Thoracic aorta (tissue), 2 donors: ENCODE results near the gene FAM83F. TPM values are rescaled to one million over a fixed set of nuclear protein-coding genes. Genes with fewer than 3 reads are reported as not detected.
"Not testable (repeated sequence)": the region's sequence is repeated elsewhere in the genome, so short reads cannot be mapped to it uniquely, and the experiment has no call there.

Source experiments
- ATAC-seq: fragments of 150-250 bp; one replicate; pipeline ENCODE4 v1.8.0; 2017; ENCODE audit warnings: low read depth; ENCODE audit not compliant: insufficient number of reproducible peaks, low FRiP score
- DNase-seq: peaks from one replicate; pipeline ENCODE4 v3.0.0-alpha.2; 2020; ENCODE audit warnings: low spot score
- H3K27ac ChIP-seq, 2 donors: fragments of 200-600 bp; sonication (generic); 1 replicate in 1 of 2; 2 replicates in 1 of 2; pipeline ENCODE4 v1.5.1; 2016; ENCODE audit warnings: mild to moderate bottlenecking in 2 of 2, moderate library complexity in 2 of 2
- H3K27me3 ChIP-seq: fragments of 200-600 bp; sonication (generic); replicated peaks from 2 replicates; pipeline ENCODE4 v1.6.0; 2016; ENCODE audit warnings: mild to moderate bottlenecking; ENCODE audit not compliant: insufficient read depth
- H3K36me3 ChIP-seq: fragments of 200-600 bp; sonication (generic); one replicate; pipeline ENCODE4 v1.5.1; 2016
- H3K4me1 ChIP-seq, 2 donors: fragments of 200-600 bp; sonication (generic); 1 replicate in 1 of 2; 2 replicates in 1 of 2; pipeline versions ENCODE4 v1.5.1 to v1.6.0; 2016; ENCODE audit warnings: low read depth in 2 of 2, mild to moderate bottlenecking in 1 of 2; ENCODE audit not compliant: control insufficient read depth in 1 of 2
- H3K4me3 ChIP-seq: fragments of 200-600 bp; sonication (generic); 2 replicates; pipeline ENCODE4 v1.5.1; 2016; ENCODE audit warnings: mild to moderate bottlenecking
- H3K9me3 ChIP-seq: fragments of 200-600 bp; sonication (generic); 2 replicates; pipeline ENCODE4 v1.5.1; 2016
- total RNA-seq, 2 donors: library from RNA; depleted of rRNA; stranded (reverse); fragments of >200 nt; gene quantifications; one replicate each; pipeline versions ENCODE4 v1.1.0 to v1.2.3, GENCODE V29; 2016
- TF ChIP-seq, protein P1 (sequence below): fragments of 200-600 bp; sonication (generic); IDR thresholded peaks from one replicate; pipeline ENCODE4 v1.5.1; 2019; ENCODE audit warnings: antibody characterized with exemption

FAM83F gene
- total RNA-seq, 2 donors from 2014 or later = under 0.01 to 0.28 TPM

- Histone ChIP-seq H3K36me3 (no peaks in the 10 kb centered on the region), H3K4me1 (peaks cover 0 to 4% of the 10 kb centered on the region in 2 donors), H3K9me3 (no peaks in the 10 kb centered on the region), H3K27me3 (no peaks in the 10 kb centered on the region), H3K27ac (no peak overlapping the region), H3K4me3 (no peak overlapping the region)
- DNase-seq (no peak), ATAC-seq (no peak)
- TF ChIP-seq, protein P1, sequence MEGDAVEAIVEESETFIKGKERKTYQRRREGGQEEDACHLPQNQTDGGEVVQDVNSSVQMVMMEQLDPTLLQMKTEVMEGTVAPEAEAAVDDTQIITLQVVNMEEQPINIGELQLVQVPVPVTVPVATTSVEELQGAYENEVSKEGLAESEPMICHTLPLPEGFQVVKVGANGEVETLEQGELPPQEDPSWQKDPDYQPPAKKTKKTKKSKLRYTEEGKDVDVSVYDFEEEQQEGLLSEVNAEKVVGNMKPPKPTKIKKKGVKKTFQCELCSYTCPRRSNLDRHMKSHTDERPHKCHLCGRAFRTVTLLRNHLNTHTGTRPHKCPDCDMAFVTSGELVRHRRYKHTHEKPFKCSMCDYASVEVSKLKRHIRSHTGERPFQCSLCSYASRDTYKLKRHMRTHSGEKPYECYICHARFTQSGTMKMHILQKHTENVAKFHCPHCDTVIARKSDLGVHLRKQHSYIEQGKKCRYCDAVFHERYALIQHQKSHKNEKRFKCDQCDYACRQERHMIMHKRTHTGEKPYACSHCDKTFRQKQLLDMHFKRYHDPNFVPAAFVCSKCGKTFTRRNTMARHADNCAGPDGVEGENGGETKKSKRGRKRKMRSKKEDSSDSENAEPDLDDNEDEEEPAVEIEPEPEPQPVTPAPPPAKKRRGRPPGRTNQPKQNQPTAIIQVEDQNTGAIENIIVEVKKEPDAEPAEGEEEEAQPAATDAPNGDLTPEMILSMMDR = peak; percentile 58
Observed at GRCh38 chr22:40024201-40025061, 29.7 kb downstream of the FAM83F start.

DNA sequence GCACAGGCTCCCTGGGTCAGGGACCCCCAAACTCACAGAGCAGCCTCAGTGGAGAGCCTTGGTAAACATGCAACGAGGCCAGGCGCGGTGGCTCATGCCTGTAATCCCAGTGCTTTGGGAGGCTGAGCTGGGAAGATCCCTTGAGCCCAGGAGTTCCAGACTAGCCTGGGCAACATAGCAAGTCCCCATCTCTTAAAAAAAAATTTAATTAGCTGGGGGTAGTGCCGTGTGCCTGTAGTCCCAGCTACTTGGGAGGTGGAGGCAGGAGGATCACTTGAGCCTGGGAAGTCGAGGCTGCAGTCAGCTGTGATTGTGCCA, 30.3 kb downstream of the FAM83F start:
- not testable (repeated sequence) for H3K4me3 ChIP-seq, H3K27ac ChIP-seq, H3K36me3 ChIP-seq, H3K4me1 ChIP-seq, DNase-seq, ATAC-seq, H3K9me3 ChIP-seq, H3K27me3 ChIP-seq

GRCh38 chr22:40025856-40026255, 31.1 kb downstream of the FAM83F start:
- TF ChIP-seq, protein P1 = no peak
- Histone ChIP-seq H3K36me3 (no peaks in the 10 kb centered on the region), H3K27me3 (no peaks in the 10 kb centered on the region), H3K4me1 (peaks cover 0 to 4% of the 10 kb centered on the region in 2 donors), H3K27ac (no peak overlapping the region), H3K4me3 (no peak overlapping the region), H3K9me3 (no peaks in the 10 kb centered on the region)
- ATAC-seq (no peak), DNase-seq (no peak)

DNA sequence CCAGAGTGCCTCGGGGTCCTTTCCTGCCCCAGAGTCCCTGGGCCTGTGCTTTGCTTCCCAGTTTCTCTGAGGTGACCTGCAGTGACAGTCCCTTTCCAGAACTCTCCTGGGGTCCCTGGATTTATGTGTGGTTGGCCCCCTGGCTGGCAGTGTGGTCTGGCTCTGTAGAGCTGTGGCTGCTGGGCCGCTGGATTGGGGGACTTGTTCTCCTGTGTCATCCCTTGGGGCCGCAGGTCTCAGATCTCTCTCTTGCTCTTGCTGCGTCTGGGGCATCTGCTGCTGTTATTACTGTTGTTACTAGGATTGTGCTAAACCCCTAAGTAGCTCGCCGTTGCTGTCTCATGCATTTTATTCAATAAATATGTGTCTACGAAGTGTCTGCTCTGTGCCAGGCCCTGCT, 31.9 kb downstream of the FAM83F start:
- no peak overlapping the region for H3K27ac ChIP-seq
- H3K9me3 ChIP-seq = no peaks in the 10 kb centered on the region
- no peak overlapping the region for H3K4me3 ChIP-seq
- TF ChIP-seq, protein P1 = no peak
- no peak for DNase-seq
- H3K27me3 ChIP-seq = no peaks in the 10 kb centered on the region
- peaks cover 0 to 4% of the 10 kb centered on the region in 2 donors for H3K4me1 ChIP-seq
- H3K36me3 ChIP-seq = no peaks in the 10 kb centered on the region
- ATAC-seq = no peak

GRCh38 chr22:40027191-40028097, 32.7 kb downstream of the FAM83F start:
- no peaks in the 10 kb centered on the region for H3K36me3 ChIP-seq
- no peak for DNase-seq
- peaks cover 0 to 3% of the 10 kb centered on the region in 2 donors for H3K4me1 ChIP-seq
- TF ChIP-seq, protein P1 = no peak
- no peak overlapping the region for H3K27ac ChIP-seq
- no peaks in the 10 kb centered on the region for H3K9me3 ChIP-seq
- no peak for ATAC-seq
- H3K4me3 ChIP-seq = no peak overlapping the region
- H3K27me3 ChIP-seq = no peaks in the 10 kb centered on the region
